Femur (tissue), 1 donor: Measurements from ENCODE around the gene BHMT2.

Experiments used
- DNase-seq: peaks from one replicate; pipeline ENCODE4 v3.0.0-alpha.2; 2017

Gene BHMT2, protein sequence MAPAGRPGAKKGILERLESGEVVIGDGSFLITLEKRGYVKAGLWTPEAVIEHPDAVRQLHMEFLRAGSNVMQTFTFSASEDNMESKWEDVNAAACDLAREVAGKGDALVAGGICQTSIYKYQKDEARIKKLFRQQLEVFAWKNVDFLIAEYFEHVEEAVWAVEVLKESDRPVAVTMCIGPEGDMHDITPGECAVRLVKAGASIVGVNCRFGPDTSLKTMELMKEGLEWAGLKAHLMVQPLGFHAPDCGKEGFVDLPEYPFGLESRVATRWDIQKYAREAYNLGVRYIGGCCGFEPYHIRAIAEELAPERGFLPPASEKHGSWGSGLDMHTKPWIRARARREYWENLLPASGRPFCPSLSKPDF

GRCh38 chr5:79069488-79070349 lies at the start of gene BHMT2, which contains the start of gene DMGDH:
BHMT2 (plus strand) TSS chr5:79069767; CDS start chr5:79069783, 16 bp downstream.
DMGDH (minus strand) TSS chr5:79069674; CDS start chr5:79069620, 54 bp downstream.
- DNase-seq, result peak; percentile 52

DNA sequence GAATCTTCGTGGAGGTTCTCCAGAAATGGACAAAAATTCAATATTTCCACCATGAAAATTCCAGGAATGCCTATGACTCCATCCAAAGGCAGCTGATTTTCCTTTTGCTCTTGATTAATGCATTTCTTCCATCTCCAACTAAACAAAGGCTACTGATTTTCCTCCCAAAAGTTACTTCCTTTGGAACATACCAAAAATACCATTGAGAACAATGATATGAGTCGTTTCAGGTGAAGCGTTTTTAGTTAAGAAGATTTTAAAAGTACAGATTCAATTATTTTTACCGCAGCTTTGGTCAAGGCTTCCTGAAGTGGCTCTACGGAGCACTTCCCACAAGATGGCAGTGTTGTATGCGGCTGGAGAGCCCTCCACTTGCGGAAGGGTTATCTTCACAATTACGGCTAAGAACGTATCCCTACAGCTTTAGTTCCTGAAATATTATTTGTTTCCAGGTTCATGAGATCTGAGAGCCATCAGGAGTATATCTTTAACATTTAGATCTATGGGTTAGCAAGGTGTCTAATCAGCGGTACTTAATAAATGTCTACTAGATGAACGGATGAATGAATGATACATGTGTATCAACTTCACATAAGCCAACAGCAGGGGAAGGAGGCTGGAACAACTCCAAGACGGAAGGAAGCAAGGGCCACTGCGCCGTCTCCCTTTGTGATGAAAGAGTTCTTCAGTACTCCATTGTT lies 48.6 kb upstream of the BHMT2 start:
- DNase-seq, result peak; percentile 66

- no peak for DNase-seq
Observed at GRCh38 chr5:79021753-79022152, 47.8 kb upstream of the BHMT2 start.

DNA sequence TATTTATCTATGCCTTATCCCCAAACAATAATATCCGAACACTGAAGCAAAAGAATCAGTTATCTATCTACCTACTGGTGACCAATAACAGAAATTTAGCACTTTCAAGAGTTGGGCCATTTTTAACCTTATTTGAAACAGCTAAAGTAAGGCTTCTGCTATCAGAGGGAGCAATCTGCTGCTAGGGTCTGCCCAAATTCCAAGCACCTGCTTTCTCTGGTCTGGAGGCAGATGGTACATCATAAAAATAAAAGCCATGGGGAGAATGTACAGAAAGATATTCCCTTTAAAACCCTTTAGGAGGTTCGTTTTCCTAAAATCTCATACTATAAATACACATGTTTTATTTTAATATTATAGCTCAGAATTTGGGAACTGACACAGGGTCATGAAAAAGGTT lies 46.8 kb upstream of the BHMT2 start:
- no peak for DNase-seq

- no peak for DNase-seq
Observed at GRCh38 chr5:79023348-79023747, 46.2 kb upstream of the BHMT2 start.

- DNase-seq, result no peak
Observed at GRCh38 chr5:79023947-79024346, 45.6 kb upstream of the BHMT2 start.

- peak; percentile 78 for DNase-seq
Observed at GRCh38 chr5:79025054-79025472, 44.5 kb upstream of the BHMT2 start.

- DNase-seq, result no peak
Observed at GRCh38 chr5:79030663-79031484, 38.7 kb upstream of the BHMT2 start.

- DNase-seq, result no peak
Observed at GRCh38 chr5:79031485-79031867, 38.1 kb upstream of the BHMT2 start.

DNA sequence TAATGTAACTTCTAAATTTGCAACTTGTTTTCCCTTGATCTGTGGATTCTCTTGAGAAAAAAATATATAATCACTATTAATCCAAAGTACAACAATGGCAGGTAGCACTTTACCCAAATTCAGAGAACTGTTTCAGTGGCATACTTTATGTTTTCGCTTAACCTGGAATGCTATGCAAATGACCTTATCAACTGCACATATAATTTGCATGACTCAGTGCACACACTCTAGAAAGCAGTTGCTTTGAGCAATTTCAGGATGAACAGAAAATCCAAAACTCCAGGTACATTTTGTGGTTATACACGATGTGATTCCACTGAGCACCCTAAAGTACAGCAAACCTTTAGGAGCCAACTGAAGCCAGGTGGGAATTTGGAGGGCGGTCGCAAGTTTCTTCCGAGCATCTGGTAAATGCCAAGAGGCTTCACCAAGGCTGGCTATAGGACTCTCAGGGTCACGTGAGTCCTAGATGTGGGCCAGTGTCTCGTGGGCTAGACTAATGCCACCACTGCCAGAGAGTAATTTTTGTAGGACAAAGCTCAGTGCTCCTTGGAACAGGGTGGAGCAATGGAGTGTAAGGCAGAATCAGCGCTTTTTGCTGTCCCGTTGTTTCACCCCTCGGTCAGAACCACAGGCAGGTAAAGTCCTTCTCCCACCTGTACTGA lies 37.4 kb upstream of the BHMT2 start:
- DNase-seq, result no peak

DNA sequence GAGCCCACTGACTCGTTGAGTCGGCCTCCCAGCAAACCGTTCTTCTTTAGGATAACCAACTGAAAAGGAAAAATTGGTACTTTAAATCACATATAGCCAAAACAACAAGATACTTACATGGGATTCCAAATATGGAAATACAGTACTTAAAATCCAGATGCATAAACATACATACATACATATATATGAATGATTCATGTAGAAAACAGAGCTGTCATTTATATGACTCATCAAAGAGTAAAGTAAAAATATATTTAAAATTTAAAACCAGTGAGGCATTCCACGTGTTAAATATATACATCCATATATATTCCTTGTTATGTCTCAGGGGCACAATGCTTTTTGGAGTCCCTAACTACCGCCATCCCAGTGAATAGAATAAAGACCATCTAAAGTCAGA lies 36.8 kb upstream of the BHMT2 start:
- DNase-seq, result no peak

- DNase-seq, result no peak
Observed at GRCh38 chr5:79035237-79035636, 34.3 kb upstream of the BHMT2 start.

- DNase-seq, result no peak
Observed at GRCh38 chr5:79036769-79037168, 32.8 kb upstream of the BHMT2 start.

DNA sequence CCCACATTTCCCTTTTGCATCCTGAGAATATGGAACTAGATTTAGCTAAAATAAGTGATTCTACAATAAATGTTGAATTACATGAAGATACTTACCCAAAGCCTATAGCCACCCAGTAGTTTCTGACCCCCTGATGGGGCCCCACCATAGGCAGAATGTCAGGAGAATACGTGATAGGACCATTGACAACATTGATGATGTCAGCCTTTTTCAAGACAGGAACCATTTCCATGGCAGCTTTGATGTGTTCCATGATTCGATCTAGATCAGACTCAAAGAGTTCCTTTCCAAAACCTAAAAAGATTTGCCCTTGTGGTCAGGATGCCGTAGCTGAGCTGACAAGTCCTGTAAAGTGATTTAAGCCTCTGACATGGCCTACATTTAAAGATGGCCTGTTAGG lies 27.4 kb upstream of the BHMT2 start:
- no peak for DNase-seq

DNA sequence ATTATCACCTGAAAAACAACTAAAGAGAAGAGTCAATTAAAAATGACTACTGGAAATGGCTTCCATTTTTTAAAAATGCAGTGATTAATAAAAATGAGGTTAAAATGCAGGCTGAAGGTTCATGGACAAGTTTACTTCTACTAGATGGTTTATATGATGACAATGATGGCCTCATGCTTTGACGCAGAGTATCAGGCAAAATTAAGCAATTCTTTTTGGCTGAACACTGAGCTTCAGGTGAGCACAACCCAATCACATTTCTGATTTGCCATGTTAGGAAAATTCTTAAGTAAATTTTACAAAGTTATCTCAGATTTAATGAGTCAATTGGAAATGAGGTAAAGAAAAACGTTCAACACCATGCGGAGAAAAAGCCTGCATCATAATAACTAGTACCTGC lies 22.4 kb upstream of the BHMT2 start:
- DNase-seq, result no peak

GRCh38 chr5:79048437-79048836 lies 21.1 kb upstream of the BHMT2 start:
- DNase-seq, result no peak

- peak; percentile 36 for DNase-seq
Observed at GRCh38 chr5:79050498-79050897, 19.1 kb upstream of the BHMT2 start.

- DNase-seq, result no peak
Observed at GRCh38 chr5:79053321-79053720, 16.2 kb upstream of the BHMT2 start.

DNA sequence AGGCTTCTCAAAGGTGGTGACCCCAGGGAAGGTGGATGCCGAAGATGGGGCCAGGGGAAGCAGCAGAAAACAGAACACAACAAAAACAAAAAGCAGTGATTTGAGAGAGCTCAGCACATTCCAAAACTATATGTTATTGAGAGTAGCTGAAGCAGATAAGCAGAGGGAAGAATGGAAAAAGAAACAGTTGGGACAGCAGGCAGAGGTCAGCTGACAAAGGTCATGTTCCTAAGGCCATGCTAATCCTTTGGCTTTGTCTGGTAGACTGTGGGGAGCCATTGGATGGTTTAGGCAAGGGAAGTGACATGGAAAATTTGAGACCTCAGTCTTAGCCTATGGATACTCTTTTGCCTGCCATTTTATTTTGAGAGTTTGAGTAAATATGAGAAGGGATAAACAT lies 14.6 kb upstream of the BHMT2 start:
- no peak for DNase-seq

GRCh38 chr5:79056847-79057246 lies 12.7 kb upstream of the BHMT2 start:
- no peak for DNase-seq

GRCh38 chr5:79059674-79060073 lies 9.9 kb upstream of the BHMT2 start:
- DNase-seq, result no peak

- no peak for DNase-seq
Observed at GRCh38 chr5:79062436-79062835, 7.1 kb upstream of the BHMT2 start.
